Uterus (tissue), 4 donors: ENCODE data around the gene NAXE. TPM values are rescaled to one million over a fixed set of nuclear protein-coding genes. Genes with fewer than 3 reads are reported as not detected.

Source experiments
- DNase-seq, 2 donors: peaks; one replicate each; pipeline ENCODE4 v3.0.0-alpha.2; 2019 to 2020
- H3K27ac ChIP-seq, 2 donors: fragments of 200-600 bp; sonication (generic); 1 replicate in 1 of 2; 2 replicates in 1 of 2; pipeline ENCODE4 v1.5.1; 2016 to 2018
- H3K27me3 ChIP-seq, 2 donors: fragments of 200-600 bp; sonication (generic); one replicate each; pipeline ENCODE4 v1.5.1; 2018 to 2019; ENCODE audit warnings: control low read depth in 1 of 2
- H3K36me3 ChIP-seq, 2 donors: fragments of 200-600 bp; sonication (generic); one replicate each; pipeline ENCODE4 v1.5.1; 2019; ENCODE audit warnings: control low read depth in 1 of 2
- H3K4me1 ChIP-seq, 2 donors: fragments of 200-600 bp; sonication (generic); one replicate each; pipeline ENCODE4 v1.5.1; 2018 to 2019; ENCODE audit warnings: control low read depth in 1 of 2
- H3K4me3 ChIP-seq, 2 donors: fragments of 200-600 bp; sonication (generic); 1 replicate in 1 of 2; 2 replicates in 1 of 2; pipeline ENCODE4 v1.5.1; 2018 to 2019; ENCODE audit warnings: mild to moderate bottlenecking in 1 of 2
- H3K9me3 ChIP-seq, 2 donors: fragments of 200-600 bp; sonication (generic); one replicate each; pipeline ENCODE4 v1.5.1; 2019; ENCODE audit warnings: control low read depth in 1 of 2
- CTCF ChIP-seq, 4 experiments: fragments of 200-600 bp in 2 of 4; fragments of 450-650 bp in 2 of 4; sonication (generic) in 2 of 4; IDR thresholded peaks; one replicate each; pipeline ENCODE4 v1.5.1; 2016 to 2019; ENCODE audit warnings: antibody characterized with exemption in 4 of 4, mild to moderate bottlenecking in 2 of 4, moderate library complexity in 1 of 4
- POLR2A ChIP-seq, 2 donors: fragments of 450-650 bp; IDR thresholded peaks; one replicate each; pipeline ENCODE4 v1.6.1; 2016; ENCODE audit warnings: antibody characterized with exemption in 2 of 2, mild to moderate bottlenecking in 1 of 2, moderate library complexity in 1 of 2
- intact Hi-C: fragments of 100-400 bp; cut with DNase I; formaldehyde crosslinking; loops from one replicate; pipeline ENCODE4 v1.15.1; 2023; ENCODE audit warnings: low total_unique reads
- total RNA-seq, 4 donors: library from RNA; depleted of rRNA in 3 of 4; stranded (reverse); fragments of >200 nt in 3 of 4; gene quantifications; one replicate each; pipeline versions ENCODE4 v1.1.0 to v1.2.4, GENCODE V29; 2014 to 2023
- donor health status: DM: yes; HTN: yes; CAD: no.

Gene NAXE
- total RNA-seq, 4 donors from 2014 or later = 39.5 to 74.4 (median 52.2) TPM

GRCh38 chr1:156622581-156623297, 31.2 kb downstream of the NAXE start:
- Histone ChIP-seq H3K4me3 (no peak overlapping the region), H3K9me3 (no peaks in the 10 kb centered on the region), H3K27ac (no peak overlapping the region), H3K4me1 (no peaks in the 10 kb centered on the region), H3K36me3 (no peaks in the 10 kb centered on the region), H3K27me3 (peaks cover 0 to 17% of the 10 kb centered on the region in 2 donors)
- DNase-seq = no peak
- TF ChIP-seq CTCF (IDR thresholded peaks at IDR 0.05) (no peak), POLR2A (IDR thresholded peaks at IDR 0.05) (no peak)
- intact Hi-C loops = no loop called here

GRCh38 chr1:156623946-156624813, 32.6 kb downstream of the NAXE start:
- Histone ChIP-seq H3K27ac (peak overlapping the region; percentile 60 to 66), H3K27me3 (peaks cover 0 to 17% of the 10 kb centered on the region in 2 donors), H3K36me3 (no peaks in the 10 kb centered on the region), H3K9me3 (no peaks in the 10 kb centered on the region), H3K4me1 (no peaks in the 10 kb centered on the region), H3K4me3 (peak overlapping the region; percentile 33 to 38)
- DNase-seq = peak; percentile 52 to 63
- peak in 3 of 4 experiments; percentile 22 to 45 (median 36) for TF ChIP-seq CTCF (IDR thresholded peaks at IDR 0.05)
- TF ChIP-seq POLR2A (IDR thresholded peaks at IDR 0.05) = peak in 1 of 2 donors; percentile 23
- intact Hi-C loops = no loop called here

GRCh38 chr1:156624814-156625435, 33.3 kb downstream of the NAXE start:
- H3K27me3 ChIP-seq = peaks cover 0 to 17% of the 10 kb centered on the region in 2 donors
- intact Hi-C loops = no loop called here
- no peak for TF ChIP-seq CTCF (IDR thresholded peaks at IDR 0.05)
- TF ChIP-seq POLR2A (IDR thresholded peaks at IDR 0.05) = no peak
- DNase-seq = no peak
- no peaks in the 10 kb centered on the region for H3K9me3 ChIP-seq
- peak overlapping the region; percentile 33 to 38 for H3K4me3 ChIP-seq
- H3K36me3 ChIP-seq = no peaks in the 10 kb centered on the region
- no peaks in the 10 kb centered on the region for H3K4me1 ChIP-seq
- peak overlapping the region; percentile 60 to 66 for H3K27ac ChIP-seq

- no peaks in the 10 kb centered on the region for H3K4me1 ChIP-seq
- peaks cover 0 to 21% of the 10 kb centered on the region in 2 donors for H3K27me3 ChIP-seq
- peak overlapping the region; percentile 60 to 66 for H3K27ac ChIP-seq
- intact Hi-C loops = no loop called here
- DNase-seq = peak; percentile 61 to 62
- H3K9me3 ChIP-seq = no peaks in the 10 kb centered on the region
- peak; percentile 69 to 88 (median 78) for TF ChIP-seq CTCF (IDR thresholded peaks at IDR 0.05)
- TF ChIP-seq POLR2A (IDR thresholded peaks at IDR 0.05) = peak in 1 of 2 donors; percentile 23
- peak overlapping the region; percentile 33 to 38 for H3K4me3 ChIP-seq
- H3K36me3 ChIP-seq = no peaks in the 10 kb centered on the region
These were observed 34.0 kb downstream of the NAXE start for GRCh38 chr1:156625436-156626078.
